ENCODE measurements around the gene RUFY3.
A peak's percentile ranks its signal among the peaks of the same experiment; 100 is the strongest.
"Not testable (repeated sequence)": the region's sequence is repeated elsewhere in the genome, so short reads cannot be mapped to it uniquely, and the experiment has no call there.

DNA sequence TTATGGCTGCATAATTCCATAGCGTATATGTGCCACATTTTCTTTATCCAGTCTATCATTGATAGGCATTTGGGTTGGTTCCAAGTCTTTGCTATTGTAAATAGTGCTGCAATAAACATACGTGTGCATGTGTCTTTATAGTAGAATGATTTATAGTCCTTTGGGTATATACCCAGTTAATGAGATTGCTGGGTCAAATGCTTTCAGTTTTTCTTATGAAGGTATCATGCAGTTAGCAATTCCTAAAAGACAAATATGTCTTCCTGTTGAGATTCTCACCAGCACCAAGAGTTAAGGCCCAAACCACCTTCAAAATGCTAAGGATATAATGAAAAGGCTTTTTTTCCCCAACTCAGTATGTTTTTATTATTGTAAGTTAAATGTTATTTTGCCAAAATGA lies 19.2 kb upstream of the RUFY3 start:
- TF ChIP-seq BHLHE40 (IDR thresholded peaks at IDR 0.05; ENCODE audit: borderline replicate concordance); SP1 (IDR thresholded peaks at IDR 0.05); NFRKB (IDR thresholded peaks at IDR 0.05); ARNT (IDR thresholded peaks at IDR 0.05); TARDBP (IDR thresholded peaks at IDR 0.05); FOXM1 (IDR thresholded peaks at IDR 0.05; ENCODE audit: borderline replicate concordance); LEF1 (IDR thresholded peaks at IDR 0.05; ENCODE audit: borderline replicate concordance); FOXA1 (IDR thresholded peaks at IDR 0.05): not testable (repeated sequence)
- TF ChIP-seq, protein P1, sequence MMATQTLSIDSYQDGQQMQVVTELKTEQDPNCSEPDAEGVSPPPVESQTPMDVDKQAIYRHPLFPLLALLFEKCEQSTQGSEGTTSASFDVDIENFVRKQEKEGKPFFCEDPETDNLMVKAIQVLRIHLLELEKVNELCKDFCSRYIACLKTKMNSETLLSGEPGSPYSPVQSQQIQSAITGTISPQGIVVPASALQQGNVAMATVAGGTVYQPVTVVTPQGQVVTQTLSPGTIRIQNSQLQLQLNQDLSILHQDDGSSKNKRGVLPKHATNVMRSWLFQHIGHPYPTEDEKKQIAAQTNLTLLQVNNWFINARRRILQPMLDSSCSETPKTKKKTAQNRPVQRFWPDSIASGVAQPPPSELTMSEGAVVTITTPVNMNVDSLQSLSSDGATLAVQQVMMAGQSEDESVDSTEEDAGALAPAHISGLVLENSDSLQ (IDR thresholded peaks at IDR 0.05): peak; percentile 76

Data from HEK293T (cell line).